OCI-LY7 (cell line): ENCODE measurements around the gene CTDSPL. TPM values are rescaled to one million over a fixed set of nuclear protein-coding genes. Genes with fewer than 3 reads are reported as not detected.

Experiments
- BruUV-seq: library from RNA; stranded (reverse); fragments of 400-500 nt; replicated peaks from 2 replicates; lab custom pipeline; 2021; lab: Mats Ljungman, UMichigan
- CTCF ChIA-PET: fragments of 300-600 bp; sonication (Branson Sonifier 250); formaldehyde crosslinking; loops from one replicate; lab custom pipeline; 2022; ENCODE audit warnings: antibody characterized with exemption; ENCODE audit not compliant: unreplicated experiment; lab: Charles Lee
- POLR2A ChIA-PET: fragments of 300-600 bp; sonication (Branson Sonifier 250); formaldehyde crosslinking; loops from one replicate; lab custom pipeline; 2022; ENCODE audit warnings: antibody characterized with exemption; lab: Charles Lee
- DNase-seq: peaks from one replicate; pipeline ENCODE4 v3.0.0-alpha.2; 2015; ENCODE audit warnings: low spot score
- H2AFZ ChIP-seq: fragments of 200-600 bp; sonication (generic), shearing (Covaris generic); 2 replicates; pipeline ENCODE4 v1.6.1; 2014; ENCODE audit warnings: mild to moderate bottlenecking, antibody characterized with exemption, low read length, moderate library complexity
- H3K27ac ChIP-seq: fragments of 200-600 bp; sonication (generic); 2 replicates; pipeline ENCODE4 v1.5.1; 2014; ENCODE audit warnings: mixed run types, low read depth, mild to moderate bottlenecking, moderate library complexity, low read length, inconsistent platforms; ENCODE audit not compliant: poor library complexity, severe bottlenecking
- H3K36me3 ChIP-seq: fragments of 200-600 bp; sonication (generic); 2 replicates; pipeline ENCODE4 v1.6.1; 2014; ENCODE audit warnings: mild to moderate bottlenecking, antibody characterized with exemption, low read length, moderate library complexity, mixed read lengths; ENCODE audit not compliant: insufficient read depth
- H3K4me1 ChIP-seq: fragments of 200-600 bp; sonication (generic); 2 replicates; pipeline ENCODE4 v1.5.1; 2014; ENCODE audit warnings: mild to moderate bottlenecking, low read length; ENCODE audit not compliant: insufficient read depth, poor library complexity, severe bottlenecking
- H3K4me2 ChIP-seq: fragments of 200-600 bp; sonication (generic); 2 replicates; pipeline ENCODE4 v1.6.1; 2014; ENCODE audit warnings: mild to moderate bottlenecking, low read length
- H3K4me3 ChIP-seq: fragments of 200-600 bp; sonication (generic); 2 replicates; pipeline ENCODE4 v1.5.1; 2014; ENCODE audit warnings: mild to moderate bottlenecking, low read depth, low read length; ENCODE audit not compliant: poor library complexity, severe bottlenecking
- H3K79me2 ChIP-seq: fragments of 200-600 bp; sonication (generic); 2 replicates; pipeline ENCODE4 v1.6.1; 2016; ENCODE audit warnings: low read depth, mild to moderate bottlenecking, low read length, moderate library complexity, mixed read lengths; ENCODE audit not compliant: insufficient read depth
- H3K9me2 ChIP-seq: fragments of 200-600 bp; sonication (generic); 2 replicates; pipeline ENCODE4 v1.6.1; 2016; ENCODE audit warnings: mild to moderate bottlenecking, low read length, mixed read lengths; ENCODE audit not compliant: insufficient read depth
- H3K9me3 ChIP-seq: fragments of 200-600 bp; sonication (generic); 2 replicates; pipeline ENCODE4 v1.6.1; 2014; ENCODE audit warnings: mild to moderate bottlenecking, mixed run types, low read length, mixed read lengths
- H4K20me1 ChIP-seq: fragments of 200-600 bp; sonication (generic); 2 replicates; pipeline ENCODE4 v1.6.1; 2014; ENCODE audit warnings: mild to moderate bottlenecking, antibody characterized with exemption, low read length, moderate library complexity, mixed read lengths; ENCODE audit not compliant: insufficient read depth
- CTCF ChIP-seq: fragments of 200-600 bp; sonication (generic); conservative IDR thresholded peaks from 2 replicates; pipeline ENCODE4 v1.5.1; 2014; ENCODE audit warnings: mild to moderate bottlenecking, antibody characterized with exemption, low read length, moderate library complexity, mixed read lengths
- EZH2phosphoT487 ChIP-seq: fragments of 200-600 bp; sonication (generic); IDR thresholded peaks from 2 replicates; pipeline ENCODE4 v1.6.1; 2018; ENCODE audit warnings: low read depth, borderline replicate concordance, mild to moderate bottlenecking, mixed run types, antibody characterized with exemption, low read length, moderate library complexity, mixed read lengths
- intact Hi-C: fragments of 100-400 bp; cut with micrococcal nuclease; formaldehyde crosslinking; loops from one replicate; pipeline ENCODE4 v1.10.0; 2022; ENCODE audit not compliant: unreplicated experiment
- total RNA-seq, 2 experiments: library from RNA; depleted of rRNA in 1 of 2; stranded (reverse); fragments of >200 nt in 1 of 2; shearing (Covaris generic) in 1 of 2; gene quantifications; 2 replicates each; pipeline ENCODE4 v1.2.3, GENCODE V29; 2014 to 2022

The CTDSPL gene
- total RNA-seq, 2 experiments from 2014 or later, result 0.38 TPM; not detected in 1

- no peak for DNase-seq
- Histone ChIP-seq H2AFZ (no peak overlapping the region), H4K20me1 (no peaks in the 10 kb centered on the region), H3K27ac (no peak overlapping the region), H3K4me2 (no peak overlapping the region), H3K36me3 (no peaks in the 10 kb centered on the region), H3K9me2 (no peaks in the 10 kb centered on the region), H3K79me2 (no peaks in the 10 kb centered on the region), H3K4me3 (no peak overlapping the region), H3K4me1 (no peaks in the 10 kb centered on the region), H3K9me3 (peaks cover 14% of the 10 kb centered on the region)
- ChIA-PET POLR2A (no interaction called here), CTCF (no interaction called here)
- BruUV-seq, result no TSS peak
- no peak for TF ChIP-seq CTCF
- TF ChIP-seq EZH2phosphoT487, result no peak
- intact Hi-C loops, result no loop called here
These were observed 10.2 kb downstream of the CTDSPL start for GRCh38 chr3:37871858-37872257.

GRCh38 chr3:37872413-37873160 lies 10.9 kb downstream of the CTDSPL start:
- no peaks in the 10 kb centered on the region for H4K20me1 ChIP-seq
- no peaks in the 10 kb centered on the region for H3K4me1 ChIP-seq
- no peak for TF ChIP-seq EZH2phosphoT487
- no peak for TF ChIP-seq CTCF
- no peaks in the 10 kb centered on the region for H3K36me3 ChIP-seq
- no peaks in the 10 kb centered on the region for H3K79me2 ChIP-seq
- intact Hi-C loops, result no loop called here
- no peak overlapping the region for H3K4me2 ChIP-seq
- no TSS peak for BruUV-seq
- DNase-seq, result no peak
- H3K27ac ChIP-seq, result no peak overlapping the region
- no peak overlapping the region for H3K4me3 ChIP-seq
- H2AFZ ChIP-seq, result no peak overlapping the region
- peaks cover 14% of the 10 kb centered on the region for H3K9me3 ChIP-seq
- CTCF ChIA-PET, result no interaction called here
- POLR2A ChIA-PET, result no interaction called here
- H3K9me2 ChIP-seq, result no peaks in the 10 kb centered on the region

GRCh38 chr3:37876279-37876678 lies 14.6 kb downstream of the CTDSPL start:
- TF ChIP-seq EZH2phosphoT487 (no peak), CTCF (no peak)
- H3K79me2 ChIP-seq, result no peaks in the 10 kb centered on the region
- no peaks in the 10 kb centered on the region for H3K9me2 ChIP-seq

More at GRCh38 chr3:37876279-37876678, 14.6 kb downstream of the CTDSPL start:
- POLR2A ChIA-PET, result no interaction called here
- Histone ChIP-seq H3K4me3 (no peak overlapping the region), H3K4me2 (no peak overlapping the region), H3K4me1 (no peaks in the 10 kb centered on the region), H2AFZ (no peak overlapping the region), H3K9me3 (peaks cover 14% of the 10 kb centered on the region), H4K20me1 (no peaks in the 10 kb centered on the region), H3K27ac (no peak overlapping the region), H3K36me3 (no peaks in the 10 kb centered on the region)
- DNase-seq, result no peak
- intact Hi-C loops, result no loop called here
- CTCF ChIA-PET, result no interaction called here
- no TSS peak for BruUV-seq
